CD4-positive, alpha-beta T cell treated with Interleukin-4 for 1 hour (primary cell): Measurements from ENCODE around the gene LRP2BP.
"Not testable (repeated sequence)": the region's sequence is repeated elsewhere in the genome, so short reads cannot be mapped to it uniquely, and the experiment has no call there.

Experiments
- DNase-seq, 2 donors: peaks; one replicate each; pipeline ENCODE4 v3.0.0-alpha.2; 2020 to 2022

Gene LRP2BP

DNA sequence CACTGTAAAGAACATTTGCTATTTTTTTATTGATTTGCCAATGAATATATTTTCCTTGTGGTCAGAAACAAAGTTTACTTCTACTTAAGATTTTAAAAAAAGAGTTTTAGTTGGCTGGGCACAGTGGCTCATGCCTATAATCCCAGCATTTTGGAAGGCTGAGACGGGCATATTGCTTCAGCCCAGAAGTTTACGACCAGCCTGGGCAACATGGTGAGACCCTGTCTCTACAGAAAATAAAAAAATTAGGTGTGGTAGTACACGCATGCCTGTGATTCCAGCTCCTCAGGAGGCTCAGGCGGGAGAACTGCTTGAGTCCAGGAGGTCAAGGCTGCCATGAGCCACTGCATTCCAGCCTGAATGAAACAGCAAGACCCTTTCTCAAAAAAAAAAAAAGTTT, 36.8 kb downstream of the LRP2BP start:
- no peak for DNase-seq

DNA sequence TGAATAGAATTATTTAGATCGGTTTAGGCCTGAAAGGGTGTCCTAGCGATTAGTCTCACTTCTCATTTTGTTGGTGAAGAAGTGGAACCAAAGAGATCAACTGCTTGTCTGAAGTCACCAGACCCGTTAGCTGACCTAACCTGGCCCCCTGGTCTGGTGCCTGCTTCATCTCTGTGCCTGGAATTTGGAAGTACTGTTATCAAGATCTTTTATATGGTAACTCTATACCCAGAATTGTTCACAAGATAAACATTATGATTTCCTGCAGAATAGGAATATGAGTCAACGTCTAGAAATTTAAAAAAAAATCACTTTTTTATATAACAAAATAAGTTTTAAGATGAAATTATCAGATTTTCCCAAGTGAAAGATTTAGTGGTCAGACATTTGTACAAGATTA, 37.2 kb downstream of the LRP2BP start:
- DNase-seq, result no peak

DNA sequence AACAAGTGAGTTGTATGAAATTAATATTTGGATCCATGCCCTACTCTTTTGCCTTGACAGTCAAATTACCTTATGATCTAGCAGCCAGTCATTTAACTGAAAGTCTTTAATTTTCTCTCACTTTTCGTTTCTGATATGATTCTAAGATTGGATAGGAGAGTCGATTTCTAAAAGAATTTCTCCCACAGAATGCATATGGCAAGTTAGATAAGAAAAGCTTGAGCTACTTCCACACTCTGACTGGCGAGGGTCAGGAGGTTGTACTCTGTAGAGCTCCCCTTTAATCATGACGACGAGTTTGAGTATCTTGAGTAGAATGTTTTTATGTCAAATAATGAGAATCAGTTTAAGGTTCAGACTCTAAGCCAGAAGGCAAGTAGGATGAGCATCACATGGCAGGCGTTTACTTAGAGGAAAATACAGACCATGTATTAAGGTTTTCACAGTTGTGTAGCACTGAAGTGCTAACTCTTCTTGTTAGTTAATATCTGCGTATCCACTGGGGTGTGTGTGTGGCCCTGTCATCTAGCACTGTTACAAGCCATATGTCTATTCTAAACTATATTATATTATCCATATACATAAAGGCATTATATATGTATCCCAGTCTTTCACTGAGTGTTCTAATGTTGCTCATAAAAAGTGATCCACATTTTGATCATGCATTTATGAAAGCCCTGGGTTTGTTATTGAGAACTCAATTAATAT, 37.8 kb downstream of the LRP2BP start:
- DNase-seq, result no peak

- no peak for DNase-seq
These were observed 38.5 kb downstream of the LRP2BP start for GRCh38 chr4:185357211-185357610.

GRCh38 chr4:185352741-185353140, 43.0 kb downstream of the LRP2BP start:
- DNase-seq, result no peak

DNA sequence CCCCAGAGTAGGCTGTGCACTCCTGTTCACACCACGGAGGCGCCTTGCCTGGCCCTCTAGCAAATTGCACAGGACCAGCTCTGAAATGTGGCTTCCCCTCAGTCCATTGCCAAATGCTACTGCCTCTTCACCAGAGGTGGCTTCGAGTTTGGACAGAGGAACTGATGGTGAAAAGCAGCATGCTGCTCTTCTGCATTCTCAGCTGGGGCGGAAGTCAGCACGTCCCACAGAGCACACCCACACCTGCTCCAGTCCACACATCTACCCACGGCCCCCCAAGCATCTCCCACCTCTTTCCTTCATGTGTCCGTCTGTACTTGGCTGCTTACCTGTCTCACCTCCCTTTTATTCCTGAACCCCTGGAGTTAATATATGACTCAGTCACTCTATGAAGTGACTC, 43.5 kb downstream of the LRP2BP start:
- DNase-seq, result no peak

DNA sequence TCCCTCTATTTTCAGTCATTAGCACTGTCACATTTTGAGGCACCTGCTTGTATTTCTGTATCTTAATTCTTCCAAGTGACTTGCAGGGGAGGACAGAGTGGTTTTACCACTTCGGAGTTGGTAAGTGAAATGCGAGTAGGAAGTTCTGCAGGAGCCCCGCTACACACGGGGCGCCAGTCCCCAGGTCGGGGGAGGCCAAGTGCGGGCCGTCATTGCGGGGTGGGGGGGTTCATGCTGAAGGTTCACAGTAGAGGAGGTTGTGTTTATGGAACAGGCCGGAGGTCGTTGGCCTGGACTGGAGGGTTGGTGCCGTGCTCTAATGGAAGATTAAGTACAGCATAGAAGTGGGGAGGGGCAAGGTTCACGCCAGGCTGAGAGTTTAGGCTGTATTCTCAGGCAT, 44.0 kb downstream of the LRP2BP start:
- DNase-seq, result no peak

DNA sequence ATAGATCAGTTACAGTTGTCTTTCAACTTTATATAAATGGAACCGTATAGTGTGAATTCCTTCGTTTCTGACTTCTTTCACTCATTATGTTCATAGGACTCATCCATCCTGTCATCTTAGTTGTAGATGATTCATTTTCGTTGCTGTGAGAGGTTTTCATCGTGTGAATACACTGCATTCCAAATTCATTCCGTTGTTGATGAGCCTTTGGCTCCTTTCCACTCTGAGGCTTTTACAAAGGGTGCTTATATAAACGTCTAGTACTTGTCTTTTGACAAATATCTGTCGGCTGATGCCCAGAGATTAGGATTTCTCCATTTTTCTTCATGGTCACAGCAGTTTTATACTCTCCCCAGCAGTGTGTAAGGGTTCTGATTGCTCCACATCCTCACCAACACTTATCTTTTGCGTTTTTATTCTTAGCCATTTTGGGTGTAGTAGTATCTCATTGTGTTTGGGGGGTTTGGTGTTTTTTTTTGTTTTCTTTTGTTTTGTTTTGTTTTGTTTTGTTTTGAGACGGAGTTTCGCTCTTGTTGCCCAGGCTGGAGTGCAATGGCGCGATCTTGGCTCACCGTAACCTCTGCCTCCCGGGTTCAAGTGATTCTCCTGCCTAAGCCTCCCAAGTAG, 48.6 kb downstream of the LRP2BP start:
- DNase-seq, result no peak

GRCh38 chr4:185344743-185345538, 50.8 kb downstream of the LRP2BP start:
- DNase-seq, result peak in 1 of 2 donors; percentile 9

- DNase-seq, result no peak
These were observed 51.8 kb downstream of the LRP2BP start for GRCh38 chr4:185343726-185344581.

DNA sequence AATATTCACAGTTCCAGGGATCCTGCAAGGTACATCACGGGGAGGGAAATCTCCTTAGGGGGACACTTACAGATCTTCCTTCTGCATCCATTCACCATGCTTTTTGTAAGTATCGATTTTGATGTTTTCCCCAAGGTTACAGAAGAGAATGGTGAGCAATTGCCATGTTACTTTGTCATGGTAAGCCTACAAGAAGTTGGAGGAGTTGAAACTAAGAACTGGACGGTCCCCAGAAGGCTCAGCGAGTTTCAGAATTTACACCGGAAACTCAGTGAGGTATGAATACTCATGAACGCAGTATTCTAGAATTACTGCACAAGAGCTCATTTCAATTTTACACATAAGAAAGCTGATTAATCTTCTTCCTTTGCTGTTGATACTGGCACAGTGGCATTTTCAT, 53.9 kb downstream of the LRP2BP start:
- DNase-seq, result no peak

DNA sequence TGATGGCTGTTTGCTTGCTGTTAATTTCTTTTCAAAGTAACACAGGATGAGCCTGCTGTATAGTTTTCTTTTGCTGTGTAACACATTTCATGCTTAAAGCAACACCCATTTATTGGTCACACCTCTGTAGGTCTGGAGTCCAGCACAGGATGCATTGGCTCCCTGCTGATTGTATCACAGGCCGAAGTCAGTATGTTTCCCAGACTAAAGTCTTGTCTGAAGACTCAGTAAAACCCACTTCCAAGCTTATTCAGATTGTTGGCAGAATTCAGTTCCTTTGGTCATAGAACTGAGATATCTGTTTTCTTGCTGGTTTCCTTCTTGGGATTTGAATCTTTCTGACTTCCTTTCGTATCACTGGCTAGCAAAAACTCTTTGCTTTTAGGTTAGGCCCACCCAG, 54.3 kb downstream of the LRP2BP start:
- DNase-seq, result no peak

DNA sequence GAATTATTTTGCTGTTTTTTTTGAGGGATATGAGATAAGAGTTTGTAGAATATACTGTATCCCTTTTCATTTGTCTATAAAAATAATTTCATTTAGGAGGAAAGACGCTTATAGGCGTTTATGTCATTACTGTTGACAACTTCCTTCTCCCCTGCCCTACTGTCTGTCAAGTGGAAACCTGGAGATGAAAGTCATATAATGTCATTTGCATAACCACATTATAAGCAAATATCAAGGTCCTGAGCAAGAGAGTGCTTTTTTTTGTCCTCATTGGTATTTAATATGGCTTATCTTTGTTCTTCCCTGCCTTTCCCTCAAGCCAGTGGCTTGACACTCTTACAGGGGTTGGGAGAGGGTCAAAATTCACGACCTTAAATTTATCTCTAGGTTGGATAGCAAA, 55.8 kb downstream of the LRP2BP start:
- DNase-seq, result no peak

DNA sequence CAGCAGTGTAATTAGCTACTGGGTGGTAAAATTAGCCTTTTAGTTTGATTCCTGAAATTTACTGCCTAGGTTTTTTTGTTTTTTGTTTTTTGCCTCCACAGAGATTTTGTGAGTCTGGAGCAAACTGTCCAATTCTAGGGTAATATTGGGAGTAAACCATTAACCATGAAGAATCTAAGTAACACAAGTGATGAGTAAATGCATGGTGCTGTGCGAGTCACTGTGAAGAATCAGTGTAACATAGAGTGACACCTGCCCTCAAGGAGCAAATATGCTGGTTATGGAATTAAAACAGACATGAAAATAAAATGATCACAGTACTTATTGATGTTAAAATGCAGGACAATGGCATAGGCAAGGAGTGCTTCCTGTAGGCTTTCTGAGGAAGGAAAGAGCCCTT, 60.1 kb downstream of the LRP2BP start:
- DNase-seq, result no peak

DNA sequence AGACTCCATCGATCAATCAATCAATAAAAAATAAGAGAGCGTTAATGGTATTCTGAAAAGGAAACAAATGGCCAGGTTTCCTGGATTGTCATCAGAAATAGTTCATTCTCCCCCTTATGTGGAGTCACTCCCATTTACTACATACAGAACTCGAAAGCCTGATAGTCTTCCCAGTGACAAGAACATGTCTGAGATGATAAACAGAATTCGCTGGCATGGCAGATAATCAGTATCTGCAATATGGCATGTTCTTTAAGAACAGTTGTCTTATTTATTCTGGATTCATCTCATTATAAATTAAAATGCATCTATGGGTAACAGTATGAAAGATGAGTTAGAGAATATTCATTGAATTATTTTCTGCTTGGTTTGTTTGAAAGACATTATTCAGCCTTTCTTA, 61.4 kb downstream of the LRP2BP start:
- DNase-seq, result no peak

DNA sequence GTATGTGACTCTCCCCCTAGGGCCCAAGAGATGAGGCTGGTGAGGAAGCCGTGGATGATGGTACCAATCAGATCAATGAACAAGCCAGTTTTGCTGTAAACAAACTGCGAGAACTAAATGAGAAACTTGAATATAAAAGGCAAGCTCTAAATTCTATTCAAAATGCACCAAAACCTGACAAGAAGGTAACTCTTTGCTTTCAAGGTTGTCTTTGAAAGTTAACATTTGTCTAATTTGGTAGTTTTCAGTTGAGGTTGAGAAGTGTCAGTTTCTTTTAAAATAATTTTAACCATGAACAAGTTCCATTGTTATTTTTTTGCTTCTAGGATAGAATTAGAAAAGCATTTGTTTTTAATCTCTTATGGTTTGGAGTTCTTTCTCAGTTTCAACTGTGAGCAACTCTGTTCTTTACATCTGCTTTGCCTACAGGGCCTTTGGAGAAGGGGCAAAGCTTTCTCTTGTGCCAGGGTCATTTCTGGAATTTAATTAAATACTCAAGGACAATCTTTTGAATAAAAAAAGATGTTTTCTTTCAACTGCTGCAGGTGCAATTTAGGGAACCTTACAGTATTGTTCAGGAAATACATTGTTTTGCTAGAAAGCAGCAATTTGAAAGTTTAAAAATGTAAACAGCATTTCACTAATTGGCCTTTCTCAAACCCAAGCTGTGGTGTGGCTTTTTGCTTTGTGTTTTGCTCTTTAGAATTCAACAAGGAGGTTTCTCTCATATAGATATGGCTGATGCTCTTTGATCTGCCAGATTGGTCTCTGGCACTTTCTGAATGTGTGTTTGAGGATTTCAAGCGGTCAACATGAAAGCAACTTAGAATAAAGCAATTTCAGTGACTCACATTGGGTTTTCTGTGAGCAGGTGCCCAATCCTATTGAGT, 62.9 kb downstream of the LRP2BP start:
- DNase-seq, result no peak

- DNase-seq, result not testable (repeated sequence)
These were observed 65.7 kb downstream of the LRP2BP start for GRCh38 chr4:185329879-185330510.

GRCh38 chr4:185328586-185328985, 67.1 kb downstream of the LRP2BP start:
- DNase-seq, result no peak

- not testable (repeated sequence) for DNase-seq
These were observed 70.0 kb downstream of the LRP2BP start for GRCh38 chr4:185325721-185326120.

DNA sequence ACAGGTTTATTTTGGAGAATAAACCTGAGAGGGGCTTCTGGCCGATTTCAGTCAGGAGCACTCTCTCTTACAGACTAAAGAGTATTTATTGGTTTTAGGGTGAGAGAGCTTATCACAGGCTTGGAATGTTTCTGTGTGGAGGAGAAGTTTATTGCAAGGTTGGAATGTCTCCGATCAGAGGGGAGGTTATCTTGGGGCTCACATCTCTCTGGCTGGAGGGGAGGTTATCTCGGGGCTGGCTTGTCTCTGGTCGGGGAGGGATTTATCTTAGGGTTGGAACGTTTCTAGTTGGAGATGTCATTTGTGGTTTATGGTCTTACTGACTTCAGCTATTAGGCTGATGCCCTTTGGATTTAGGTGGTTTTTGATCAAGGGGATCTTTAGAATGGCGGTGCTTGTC, 71.4 kb downstream of the LRP2BP start:
- not testable (repeated sequence) for DNase-seq

DNA sequence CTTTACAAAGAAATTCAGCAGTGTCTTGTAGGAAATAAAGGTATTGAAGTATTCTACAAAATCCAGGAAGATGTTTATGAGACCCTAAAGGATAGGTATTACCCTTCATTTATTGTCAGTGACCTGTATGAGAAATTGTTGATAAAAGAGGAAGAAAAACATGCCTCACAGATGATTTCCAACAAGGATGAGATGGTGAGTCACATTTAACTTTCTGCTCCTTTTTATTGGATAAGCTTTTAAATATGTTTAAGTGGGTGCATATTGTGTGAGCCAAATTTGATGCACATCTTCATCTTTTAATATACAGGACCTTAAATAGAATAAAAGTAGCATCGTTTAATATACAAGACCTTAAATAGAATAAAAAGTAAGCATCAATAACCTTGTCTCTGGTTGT, 72.1 kb downstream of the LRP2BP start:
- DNase-seq, result no peak

- no peak for DNase-seq
These were observed 72.9 kb downstream of the LRP2BP start for GRCh38 chr4:185322803-185323202.
